Lung microvascular endothelial cell (primary cell): ENCODE data around the gene NOTCH2NLA. TPM values are rescaled to one million over a fixed set of nuclear protein-coding genes. Genes with fewer than 3 reads are reported as not detected.
"Not testable (repeated sequence)": the region's sequence is repeated elsewhere in the genome, so short reads cannot be mapped to it uniquely, and the experiment has no call there.

Experiments
- DNase-seq, 2 donors: peaks; one replicate each; pipeline versions ENCODE4 v3.0.0 to v3.0.0-alpha.2; 2010; ENCODE audit warnings: low read depth in 2 of 2
- total RNA-seq: library from RNA; depleted of rRNA; stranded (reverse); fragments of >200 nt; gene quantifications from 2 replicates; pipeline ENCODE4 v1.2.1, GENCODE V29; 2014

NOTCH2NLA gene
- total RNA-seq, 1 donor from 2014 or later: 3.4 TPM

GRCh38 chr1:146167740-146168139 lies 61.1 kb downstream of the NOTCH2NLA start:
- DNase-seq: not testable (repeated sequence)

- DNase-seq: not testable (repeated sequence)
Observed at GRCh38 chr1:146167273-146167672, 61.5 kb downstream of the NOTCH2NLA start.

- DNase-seq: not testable (repeated sequence)
Observed at GRCh38 chr1:146144465-146144864, 84.4 kb downstream of the NOTCH2NLA start, which contains the start of gene NBPF10. NBPF10 (minus strand) TSS chr1:146144804; CDS start chr1:146144769, 35 bp downstream.

Other genes with a start within 250 kb of the NOTCH2NLA start
- gene TXNIP, start 232.4 kb downstream of the NOTCH2NLA start, total RNA-seq: 65.4 and 81.9 TPM in 2 replicates
- gene HJV, start 207.3 kb downstream of the NOTCH2NLA start, total RNA-seq: not detected in 2 replicates
- gene NBPF10, start 84.2 kb downstream of the NOTCH2NLA start, total RNA-seq: 0.22 and 0.40 TPM in 2 replicates